Hematopoietic multipotent progenitor cell treated with erythropoietin and hydrocortisone succinate and interleukin-3 and kit ligand, for 17 days (in vitro differentiated cells): ENCODE results near the gene FBP1.

Experiments
- DNase-seq: peaks from one replicate; pipeline ENCODE4 v3.0.0-alpha.2; 2015; ENCODE audit warnings: low spot score

Gene FBP1

GRCh38 chr9:94656200-94656599 is 16.9 kb upstream of the FBP1 start:
- DNase-seq = no peak

- DNase-seq = no peak
Observed at GRCh38 chr9:94655739-94656138, 16.4 kb upstream of the FBP1 start.

- no peak for DNase-seq
Observed at GRCh38 chr9:94654165-94654894, 15.0 kb upstream of the FBP1 start.

GRCh38 chr9:94650949-94651348 is 11.6 kb upstream of the FBP1 start:
- DNase-seq = no peak

GRCh38 chr9:94649100-94649819 is 9.9 kb upstream of the FBP1 start:
- DNase-seq = no peak

GRCh38 chr9:94648185-94648584 is 8.9 kb upstream of the FBP1 start:
- no peak for DNase-seq

GRCh38 chr9:94645901-94646300 is 6.6 kb upstream of the FBP1 start:
- DNase-seq = no peak

GRCh38 chr9:94644543-94644942 is 5.2 kb upstream of the FBP1 start:
- no peak for DNase-seq

- no peak for DNase-seq
Observed at GRCh38 chr9:94643741-94644140, 4.4 kb upstream of the FBP1 start.

- DNase-seq = no peak
Observed at GRCh38 chr9:94643176-94643575, 3.9 kb upstream of the FBP1 start.

GRCh38 chr9:94642501-94642900 is 3.2 kb upstream of the FBP1 start:
- DNase-seq = no peak

GRCh38 chr9:94639999-94640376 is 670 bp upstream of the FBP1 start:
- DNase-seq = no peak

- DNase-seq = no peak
Observed at GRCh38 chr9:94638335-94639060, 820 bp downstream of the FBP1 start.

- no peak for DNase-seq
Observed at GRCh38 chr9:94632737-94633136, 6.6 kb downstream of the FBP1 start.

- no peak for DNase-seq
Observed at GRCh38 chr9:94631599-94631998, 7.7 kb downstream of the FBP1 start.

- no peak for DNase-seq
Observed at GRCh38 chr9:94630833-94631232, 8.5 kb downstream of the FBP1 start.

- DNase-seq = no peak
Observed at GRCh38 chr9:94630281-94630680, 9.0 kb downstream of the FBP1 start.

- no peak for DNase-seq
Observed at GRCh38 chr9:94627287-94627686, 12.0 kb downstream of the FBP1 start.

GRCh38 chr9:94625835-94626234 is 13.5 kb downstream of the FBP1 start:
- no peak for DNase-seq

- DNase-seq = no peak
Observed at GRCh38 chr9:94624629-94625028, 14.7 kb downstream of the FBP1 start.

- no peak for DNase-seq
Observed at GRCh38 chr9:94623253-94623652, 16.1 kb downstream of the FBP1 start.

- DNase-seq = no peak
Observed at GRCh38 chr9:94622087-94622800, 17.1 kb downstream of the FBP1 start.

- DNase-seq = no peak
Observed at GRCh38 chr9:94619026-94619425, 20.3 kb downstream of the FBP1 start.
